Hepatic stellate cell (primary cell): ENCODE data around the gene HERC4.
"Not testable (repeated sequence)": the region's sequence is repeated elsewhere in the genome, so short reads cannot be mapped to it uniquely, and the experiment has no call there.

Experiments
- DNase-seq: peaks from one replicate; pipeline ENCODE4 v3.0.0; 2011; ENCODE audit warnings: low spot score

HERC4 gene

GRCh38 chr10:68087685-68088401 lies 12.8 kb upstream of the HERC4 start:
- DNase-seq: no peak

DNA sequence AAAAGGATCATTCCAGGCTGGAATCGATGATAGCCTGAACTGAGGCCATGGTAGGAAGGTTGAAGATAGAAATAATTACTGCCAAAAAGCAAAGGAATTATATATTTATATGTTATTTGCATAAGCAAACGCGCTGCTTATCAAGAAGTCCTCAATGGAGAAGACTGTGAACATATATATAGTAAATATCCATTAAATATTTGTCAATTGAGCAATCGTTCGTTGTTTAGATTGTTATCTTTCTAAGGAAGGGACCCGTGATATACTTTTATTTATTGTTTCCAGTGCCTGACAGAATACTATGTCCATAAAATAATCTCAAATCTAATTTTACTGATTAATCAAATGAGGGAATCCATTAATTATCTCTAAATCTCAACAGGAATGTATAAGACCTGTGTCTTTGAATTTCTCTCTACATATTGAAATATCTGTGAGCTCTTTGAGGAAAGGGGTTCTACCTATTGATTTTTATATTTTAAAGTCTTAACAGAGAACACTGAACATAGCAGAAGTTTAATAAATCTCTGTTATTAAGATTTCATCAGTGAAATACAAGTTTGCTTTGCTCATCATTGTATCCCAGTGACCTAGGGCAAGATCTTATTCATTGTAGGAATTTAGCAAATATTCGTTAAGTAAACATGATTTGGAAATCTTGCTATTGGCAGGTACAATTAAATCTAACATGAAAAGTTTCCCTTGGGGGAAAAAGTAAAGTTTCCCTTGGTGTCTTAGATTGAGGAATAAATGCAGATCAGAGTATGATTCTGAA lies 12.0 kb upstream of the HERC4 start:
- no peak for DNase-seq

DNA sequence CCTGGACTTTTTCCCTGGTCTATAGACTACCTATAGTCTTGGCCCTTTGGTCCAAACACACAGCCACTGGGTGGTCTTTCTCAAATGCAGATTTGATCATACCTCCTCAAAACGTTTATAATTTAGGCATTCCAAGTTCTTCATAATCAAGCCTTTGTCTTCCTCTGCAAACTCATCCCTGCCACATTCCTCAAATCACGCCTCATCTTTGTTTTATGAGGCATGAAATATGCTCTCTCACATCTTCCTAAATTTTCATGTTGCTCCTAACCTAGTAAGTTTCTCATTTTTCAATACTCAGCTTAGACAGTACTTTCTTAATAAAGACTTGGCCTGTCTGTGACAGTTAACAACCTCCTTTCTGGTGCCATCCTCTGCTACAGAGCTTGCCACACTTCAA lies 10.9 kb upstream of the HERC4 start:
- no peak for DNase-seq

DNA sequence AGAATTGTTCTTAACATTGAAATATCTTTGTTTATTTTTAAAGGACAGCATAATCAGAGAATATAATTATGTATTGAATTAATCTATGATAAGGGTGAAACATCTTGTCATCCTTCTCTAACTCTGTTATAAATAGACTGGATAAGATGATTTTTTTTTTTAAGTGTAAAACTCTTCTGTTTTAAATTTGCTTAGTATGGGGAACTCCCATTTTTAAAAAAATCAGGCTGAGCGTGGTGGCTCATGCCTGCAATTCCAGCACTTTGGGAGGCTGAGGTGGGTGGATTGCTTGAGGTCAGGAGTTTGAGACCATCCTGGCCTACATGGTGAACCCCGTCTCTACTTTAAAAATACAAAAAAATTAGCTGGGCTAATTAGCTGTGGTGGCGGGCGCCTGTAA lies 9.4 kb upstream of the HERC4 start:
- no peak for DNase-seq

GRCh38 chr10:68083953-68084352 lies 8.9 kb upstream of the HERC4 start:
- no peak for DNase-seq

- no peak for DNase-seq
Measured at GRCh38 chr10:68082872-68083271, 7.8 kb upstream of the HERC4 start.

GRCh38 chr10:68081916-68082315 lies 6.8 kb upstream of the HERC4 start:
- DNase-seq: no peak

GRCh38 chr10:68080853-68081431 lies 5.9 kb upstream of the HERC4 start:
- no peak for DNase-seq

DNA sequence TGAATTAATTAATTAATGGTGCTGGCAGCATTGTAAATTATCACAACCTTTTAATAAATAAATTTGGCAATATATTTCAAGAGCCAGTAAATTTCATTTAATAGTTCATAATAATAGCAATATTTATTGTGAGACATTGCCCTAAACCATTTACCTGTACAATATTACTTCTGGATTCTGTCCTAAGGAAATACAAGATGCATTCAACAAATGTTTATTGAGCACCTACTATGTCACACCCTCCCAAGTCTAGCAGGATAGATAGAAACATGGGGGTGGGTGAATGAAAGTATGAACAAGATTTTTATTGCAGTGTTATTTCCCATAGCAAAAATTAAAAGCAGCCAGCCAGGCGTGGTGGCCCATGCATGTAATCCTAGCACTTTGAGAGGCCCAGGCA lies 4.4 kb upstream of the HERC4 start:
- no peak for DNase-seq

DNA sequence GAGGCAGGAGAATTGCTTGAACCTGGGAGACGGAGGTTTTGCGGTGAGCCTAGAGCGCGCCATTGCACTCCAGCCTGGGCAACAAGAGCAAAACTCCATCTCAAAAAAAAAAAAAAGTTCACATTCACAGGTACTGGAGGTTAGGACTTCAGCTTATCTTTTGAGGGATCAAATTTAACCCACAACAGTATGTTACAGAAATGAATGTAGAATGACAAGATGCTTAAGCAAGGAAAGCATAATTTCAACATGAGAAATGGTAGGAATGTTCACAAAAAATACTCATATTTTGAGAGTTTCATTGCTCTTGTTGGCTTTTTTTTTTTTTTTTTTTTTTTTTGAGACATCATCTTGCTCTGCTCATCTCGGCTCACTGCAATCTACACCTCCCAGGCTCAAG lies 1.9 kb upstream of the HERC4 start:
- DNase-seq: no peak

- DNase-seq: not testable (repeated sequence)
Measured at GRCh38 chr10:68076081-68076480, 998 bp upstream of the HERC4 start.

- no peak for DNase-seq
Measured at GRCh38 chr10:68075550-68076004, 494 bp upstream of the HERC4 start.

DNA sequence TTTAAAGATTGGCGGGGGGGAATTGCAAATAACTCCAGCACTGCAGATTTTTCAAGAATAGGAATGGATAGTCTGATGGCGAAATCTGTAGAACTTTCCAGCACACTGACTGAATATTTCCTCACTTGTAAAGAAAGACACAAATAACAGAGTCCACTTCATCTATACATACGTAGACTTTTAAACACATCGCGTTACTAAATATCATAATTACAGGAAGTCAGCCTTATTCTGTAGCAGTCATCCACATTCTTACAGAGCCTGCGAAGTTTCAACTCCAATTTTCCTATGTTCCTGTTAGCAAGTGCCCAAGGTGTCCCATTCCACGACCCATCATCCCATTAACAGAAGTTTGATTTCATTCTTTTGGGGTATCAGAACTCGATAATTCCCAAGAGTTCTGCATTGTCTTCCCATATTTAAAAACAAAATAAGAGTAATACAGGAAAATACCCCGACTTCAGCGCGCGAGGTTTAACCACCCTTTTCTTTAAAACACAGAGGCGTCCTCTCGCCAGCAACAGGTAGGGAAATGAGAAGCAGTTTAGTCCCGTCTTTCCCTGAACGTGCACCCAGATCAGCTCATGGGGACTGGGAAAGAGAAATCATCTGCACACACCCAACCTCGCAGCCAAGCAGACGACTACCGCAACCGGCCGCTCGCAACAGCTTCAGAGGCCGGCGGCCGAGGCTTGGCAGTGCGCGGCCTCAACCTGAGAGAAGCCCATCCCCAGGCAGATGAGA lies 880 bp downstream of the HERC4 start:
- no peak for DNase-seq

DNA sequence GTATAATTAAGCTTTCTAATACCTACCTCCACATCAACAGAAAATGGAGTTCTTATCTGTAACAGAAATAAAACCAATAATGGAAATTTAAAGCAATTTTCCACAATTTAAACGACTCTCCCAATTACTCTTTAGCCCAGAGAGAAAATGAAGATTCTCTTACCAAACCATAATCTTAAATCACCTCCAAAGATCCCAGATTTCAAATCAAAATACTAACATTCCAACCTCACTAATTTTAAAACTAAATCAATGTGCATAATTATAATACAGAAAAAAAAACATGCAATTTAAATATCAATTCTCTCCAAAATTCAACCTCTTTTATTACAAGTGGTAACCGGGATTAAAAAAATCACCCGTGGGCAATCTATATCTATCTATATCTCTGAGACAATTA lies 1.5 kb downstream of the HERC4 start:
- no peak for DNase-seq

GRCh38 chr10:68067508-68067907 lies 7.6 kb downstream of the HERC4 start:
- no peak for DNase-seq

DNA sequence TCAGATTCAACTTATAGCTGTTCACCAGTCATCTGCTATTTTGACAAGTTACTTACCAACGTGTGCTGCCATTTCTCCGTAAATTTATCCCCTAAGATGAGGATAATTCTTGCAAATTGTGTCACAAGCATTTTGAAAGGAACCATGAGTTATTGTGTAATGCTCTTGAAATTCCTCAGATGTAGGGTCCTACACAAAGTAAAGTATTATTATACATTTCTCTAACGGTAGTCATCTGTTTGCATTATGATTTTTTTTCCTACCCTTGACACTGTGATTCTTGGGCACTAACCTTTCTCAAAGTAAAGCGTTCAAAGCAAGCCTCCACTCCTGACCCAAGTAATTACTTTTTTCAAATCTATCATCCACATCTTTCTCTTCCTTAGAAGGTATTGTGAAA lies 8.1 kb downstream of the HERC4 start:
- DNase-seq: no peak

- no peak for DNase-seq
Measured at GRCh38 chr10:68053553-68053952, 21.5 kb downstream of the HERC4 start.

DNA sequence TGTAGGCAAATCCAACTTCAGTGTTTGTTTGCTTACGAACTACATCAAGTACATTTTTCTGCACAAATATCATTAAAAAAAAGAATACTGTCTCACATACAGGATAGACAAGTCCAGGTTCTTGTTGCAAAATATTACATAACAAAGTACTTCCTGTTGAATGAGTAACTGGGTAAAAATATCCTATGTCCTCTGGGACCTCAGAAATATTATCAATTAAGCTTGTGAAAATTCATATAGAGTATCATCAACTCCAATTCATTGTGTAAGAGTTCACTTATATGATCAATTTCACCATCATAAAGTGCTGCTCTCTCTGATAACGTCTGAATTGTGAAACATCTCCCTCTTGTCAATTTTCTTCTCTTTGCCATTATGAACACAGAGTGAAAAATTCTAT lies 22.6 kb downstream of the HERC4 start:
- DNase-seq: no peak

- no peak for DNase-seq
Measured at GRCh38 chr10:68049289-68050078, 25.6 kb downstream of the HERC4 start.

- no peak for DNase-seq
Measured at GRCh38 chr10:68047554-68048327, 27.3 kb downstream of the HERC4 start.

DNA sequence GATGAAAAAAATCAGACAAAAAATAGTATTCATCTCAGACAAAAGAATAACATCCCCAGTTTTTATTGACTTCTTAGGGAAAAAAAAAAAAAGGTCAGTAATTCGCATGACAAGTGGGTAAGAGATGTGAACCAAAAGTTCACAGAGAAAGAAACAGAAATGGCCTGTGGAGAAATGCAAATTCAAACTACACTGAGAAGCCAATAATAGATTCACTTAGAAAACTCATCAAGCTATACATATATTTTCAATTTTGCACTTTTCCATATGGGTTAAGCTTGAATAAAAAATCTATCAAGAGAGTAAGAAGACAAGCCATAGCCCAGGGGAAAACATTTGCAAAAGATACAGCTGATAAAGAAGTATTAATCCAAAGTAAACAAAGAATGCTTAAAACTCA lies 28.0 kb downstream of the HERC4 start:
- no peak for DNase-seq
